ENCODE measurements around the gene TRMT10B.
A peak's percentile ranks its signal among the peaks of the same experiment; 100 is the strongest.

The TRMT10B gene

GRCh38 chr9:37752642-37753488 lies 740 bp upstream of the TRMT10B start:
- no peak for TF ChIP-seq EZH2phosphoT487 (IDR thresholded peaks at IDR 0.05; ENCODE audit: borderline replicate concordance, low read length)
- TF ChIP-seq CTCF (IDR thresholded peaks at IDR 0.05; ENCODE audit: low read depth, low read length, poor library complexity, severe bottlenecking), result no peak
- Histone ChIP-seq H3K4me2 (ENCODE audit: low read length) (peak overlapping the region; percentile 96), H3K27ac (ENCODE audit: low read depth, low read length) (no peak overlapping the region), H3K4me3 (ENCODE audit: low read length) (peak overlapping the region; percentile 96), H3K9me3 (ENCODE audit: control insufficient read depth, insufficient read depth, low read length) (peaks cover 7% of the 10 kb centered on the region; the same call in 1 of the 2 replicates), H3K36me3 (ENCODE audit: control insufficient read depth, low read length) (peaks cover 3% of the 10 kb centered on the region; the same call in 1 of the 2 replicates), H3K9me2 (replicated peaks; ENCODE audit: control insufficient read depth, low read length) (no peaks in the 10 kb centered on the region), H3K79me2 (ENCODE audit: control insufficient read depth, low read length) (peaks cover 11% of the 10 kb centered on the region), H4K20me1 (ENCODE audit: control insufficient read depth, insufficient read depth, low read depth, low read length) (no peaks in the 10 kb centered on the region), H3K27me3 (ENCODE audit: control insufficient read depth, low read length) (no peaks in the 10 kb centered on the region), H3F3A (ENCODE audit: control insufficient read depth, insufficient read depth) (no peaks in the 10 kb centered on the region), H3K4me1 (ENCODE audit: control insufficient read depth, low read length) (peaks cover 17% of the 10 kb centered on the region)

GRCh38 chr9:37758747-37759146 lies 5.1 kb downstream of the TRMT10B start:
- Histone ChIP-seq H3F3A (ENCODE audit: control insufficient read depth, insufficient read depth) (no peaks in the 10 kb centered on the region), H3K4me1 (ENCODE audit: control insufficient read depth, low read length) (peaks cover 9% of the 10 kb centered on the region), H3K9me2 (replicated peaks; ENCODE audit: control insufficient read depth, low read length) (no peaks in the 10 kb centered on the region), H3K27me3 (ENCODE audit: control insufficient read depth, low read length) (no peaks in the 10 kb centered on the region), H3K27ac (ENCODE audit: low read depth, low read length) (no peak overlapping the region), H3K4me2 (ENCODE audit: low read length) (no peak overlapping the region), H3K79me2 (ENCODE audit: control insufficient read depth, low read length) (peaks cover 10% of the 10 kb centered on the region), H3K36me3 (ENCODE audit: control insufficient read depth, low read length) (peaks cover 3% of the 10 kb centered on the region; the same call in 1 of the 2 replicates), H4K20me1 (ENCODE audit: control insufficient read depth, insufficient read depth, low read depth, low read length) (no peaks in the 10 kb centered on the region), H3K4me3 (ENCODE audit: low read length) (no peak overlapping the region), H3K9me3 (ENCODE audit: control insufficient read depth, insufficient read depth, low read length) (no peaks in the 10 kb centered on the region)
- TF ChIP-seq EZH2phosphoT487 (IDR thresholded peaks at IDR 0.05; ENCODE audit: borderline replicate concordance, low read length) (no peak), CTCF (IDR thresholded peaks at IDR 0.05; ENCODE audit: low read depth, low read length, poor library complexity, severe bottlenecking) (no peak)

GRCh38 chr9:37760416-37761161 lies 7.0 kb downstream of the TRMT10B start:
- no peaks in the 10 kb centered on the region for H3K36me3 ChIP-seq (ENCODE audit: control insufficient read depth, low read length)
- no peak overlapping the region for H3K4me2 ChIP-seq (ENCODE audit: low read length)
- H3K27ac ChIP-seq (ENCODE audit: low read depth, low read length), result no peak overlapping the region
- no peaks in the 10 kb centered on the region for H3K27me3 ChIP-seq (ENCODE audit: control insufficient read depth, low read length)
- TF ChIP-seq CTCF (IDR thresholded peaks at IDR 0.05; ENCODE audit: low read depth, low read length, poor library complexity, severe bottlenecking) (no peak), EZH2phosphoT487 (IDR thresholded peaks at IDR 0.05; ENCODE audit: borderline replicate concordance, low read length) (no peak)
- no peaks in the 10 kb centered on the region for H3K4me1 ChIP-seq (ENCODE audit: control insufficient read depth, low read length)
- H3K9me3 ChIP-seq (ENCODE audit: control insufficient read depth, insufficient read depth, low read length), result no peaks in the 10 kb centered on the region
- no peak overlapping the region for H3K4me3 ChIP-seq (ENCODE audit: low read length)
- H3F3A ChIP-seq (ENCODE audit: control insufficient read depth, insufficient read depth), result no peaks in the 10 kb centered on the region
- H4K20me1 ChIP-seq (ENCODE audit: control insufficient read depth, insufficient read depth, low read depth, low read length), result no peaks in the 10 kb centered on the region
- H3K79me2 ChIP-seq (ENCODE audit: control insufficient read depth, low read length), result no peaks in the 10 kb centered on the region
- no peaks in the 10 kb centered on the region for H3K9me2 ChIP-seq (replicated peaks; ENCODE audit: control insufficient read depth, low read length)
